ENCODE measurements around the gene SERPINA5. TPM values are rescaled to one million over a fixed set of nuclear protein-coding genes. Genes with fewer than 3 reads are reported as not detected.

The SERPINA5 gene
- total and polyA plus RNA-seq, 2 of the 13 experiments (the other 11 are each of a cell fraction or from before 2014, with no cell fraction given): 449 to 498 TPM

DNA sequence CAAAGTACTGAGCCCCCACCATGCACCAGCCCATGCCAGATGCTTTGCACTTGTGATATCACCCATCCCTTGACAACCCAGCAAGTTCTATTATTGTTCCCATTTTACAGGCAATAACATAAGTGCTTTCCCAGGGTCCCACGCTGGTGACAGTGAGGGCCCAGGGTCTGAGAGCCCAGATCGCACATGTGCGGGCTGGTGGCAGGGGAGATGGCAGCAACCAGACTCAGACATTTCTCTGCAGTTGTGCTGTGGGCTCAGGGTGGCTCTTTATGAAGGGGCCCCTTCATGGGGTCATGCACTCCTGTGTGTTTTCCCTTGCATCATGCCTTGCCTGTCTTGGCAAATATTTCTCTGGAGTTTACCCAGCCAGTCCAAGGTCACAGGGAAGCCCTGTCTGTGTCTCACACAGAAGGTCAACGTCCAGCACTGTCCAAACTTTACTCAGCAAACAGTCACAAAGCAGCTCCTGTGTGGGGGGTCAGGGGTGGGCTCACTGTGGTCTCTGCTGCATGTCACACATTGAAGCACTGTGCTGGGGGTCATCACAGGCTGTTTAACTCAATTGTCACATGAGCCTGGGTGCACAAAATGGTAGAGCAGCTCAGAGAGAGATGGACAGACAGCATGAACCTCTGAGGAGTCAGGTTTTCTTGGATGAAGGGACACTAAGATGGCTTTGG, 12.7 kb downstream of the SERPINA5 start (continued):
- TF ChIP-seq, protein P1, sequence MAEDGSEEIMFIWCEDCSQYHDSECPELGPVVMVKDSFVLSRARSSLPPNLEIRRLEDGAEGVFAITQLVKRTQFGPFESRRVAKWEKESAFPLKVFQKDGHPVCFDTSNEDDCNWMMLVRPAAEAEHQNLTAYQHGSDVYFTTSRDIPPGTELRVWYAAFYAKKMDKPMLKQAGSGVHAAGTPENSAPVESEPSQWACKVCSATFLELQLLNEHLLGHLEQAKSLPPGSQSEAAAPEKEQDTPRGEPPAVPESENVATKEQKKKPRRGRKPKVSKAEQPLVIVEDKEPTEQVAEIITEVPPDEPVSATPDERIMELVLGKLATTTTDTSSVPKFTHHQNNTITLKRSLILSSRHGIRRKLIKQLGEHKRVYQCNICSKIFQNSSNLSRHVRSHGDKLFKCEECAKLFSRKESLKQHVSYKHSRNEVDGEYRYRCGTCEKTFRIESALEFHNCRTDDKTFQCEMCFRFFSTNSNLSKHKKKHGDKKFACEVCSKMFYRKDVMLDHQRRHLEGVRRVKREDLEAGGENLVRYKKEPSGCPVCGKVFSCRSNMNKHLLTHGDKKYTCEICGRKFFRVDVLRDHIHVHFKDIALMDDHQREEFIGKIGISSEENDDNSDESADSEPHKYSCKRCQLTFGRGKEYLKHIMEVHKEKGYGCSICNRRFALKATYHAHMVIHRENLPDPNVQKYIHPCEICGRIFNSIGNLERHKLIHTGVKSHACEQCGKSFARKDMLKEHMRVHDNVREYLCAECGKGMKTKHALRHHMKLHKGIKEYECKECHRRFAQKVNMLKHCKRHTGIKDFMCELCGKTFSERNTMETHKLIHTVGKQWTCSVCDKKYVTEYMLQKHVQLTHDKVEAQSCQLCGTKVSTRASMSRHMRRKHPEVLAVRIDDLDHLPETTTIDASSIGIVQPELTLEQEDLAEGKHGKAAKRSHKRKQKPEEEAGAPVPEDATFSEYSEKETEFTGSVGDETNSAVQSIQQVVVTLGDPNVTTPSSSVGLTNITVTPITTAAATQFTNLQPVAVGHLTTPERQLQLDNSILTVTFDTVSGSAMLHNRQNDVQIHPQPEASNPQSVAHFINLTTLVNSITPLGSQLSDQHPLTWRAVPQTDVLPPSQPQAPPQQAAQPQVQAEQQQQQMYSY (CRISPR knock-in tag; IDR thresholded peaks at IDR 0.05): peak; percentile 18; the same call in 1 of the 2 replicates
- TF ChIP-seq, protein P2, sequence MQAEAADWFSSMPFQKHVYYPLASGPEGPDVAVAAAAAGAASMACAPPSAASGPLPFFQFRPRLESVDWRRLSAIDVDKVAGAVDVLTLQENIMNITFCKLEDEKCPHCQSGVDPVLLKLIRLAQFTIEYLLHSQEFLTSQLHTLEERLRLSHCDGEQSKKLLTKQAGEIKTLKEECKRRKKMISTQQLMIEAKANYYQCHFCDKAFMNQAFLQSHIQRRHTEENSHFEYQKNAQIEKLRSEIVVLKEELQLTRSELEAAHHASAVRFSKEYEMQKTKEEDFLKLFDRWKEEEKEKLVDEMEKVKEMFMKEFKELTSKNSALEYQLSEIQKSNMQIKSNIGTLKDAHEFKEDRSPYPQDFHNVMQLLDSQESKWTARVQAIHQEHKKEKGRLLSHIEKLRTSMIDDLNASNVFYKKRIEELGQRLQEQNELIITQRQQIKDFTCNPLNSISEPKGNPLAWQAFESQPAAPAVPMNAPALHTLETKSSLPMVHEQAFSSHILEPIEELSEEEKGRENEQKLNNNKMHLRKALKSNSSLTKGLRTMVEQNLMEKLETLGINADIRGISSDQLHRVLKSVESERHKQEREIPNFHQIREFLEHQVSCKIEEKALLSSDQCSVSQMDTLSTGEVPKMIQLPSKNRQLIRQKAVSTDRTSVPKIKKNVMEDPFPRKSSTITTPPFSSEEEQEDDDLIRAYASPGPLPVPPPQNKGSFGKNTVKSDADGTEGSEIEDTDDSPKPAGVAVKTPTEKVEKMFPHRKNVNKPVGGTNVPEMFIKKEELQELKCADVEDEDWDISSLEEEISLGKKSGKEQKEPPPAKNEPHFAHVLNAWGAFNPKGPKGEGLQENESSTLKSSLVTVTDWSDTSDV (CRISPR knock-in tag; IDR thresholded peaks at IDR 0.05): peak; percentile 27; the same call in 1 of the 2 replicates
- no peak for TF ChIP-seq AGO1 (IDR thresholded peaks at IDR 0.05; ENCODE audit: low read depth, low read length, poor library complexity, severe bottlenecking)
- peak; percentile 28; the same call in 1 of the 2 replicates for TF ChIP-seq AHR (CRISPR knock-in tag; IDR thresholded peaks at IDR 0.05)
- peak; percentile 100 for TF ChIP-seq ZNF703 (CRISPR knock-in tag; IDR thresholded peaks at IDR 0.05; ENCODE audit: borderline replicate concordance)
- TF ChIP-seq RFXAP (CRISPR knock-in tag; IDR thresholded peaks at IDR 0.05; ENCODE audit: borderline replicate concordance): peak; percentile 78; the same call in 1 of the 2 replicates
- peak; percentile 2; the same call in 1 of the 2 replicates for TF ChIP-seq MAZ (IDR thresholded peaks at IDR 0.05; ENCODE audit: borderline replicate concordance, low read depth, low read length)
- peak; percentile 91 for TF ChIP-seq MAZ (CRISPR knock-in tag; IDR thresholded peaks at IDR 0.05; ENCODE audit: low read depth)
- no peak for TF ChIP-seq THYN1 (CRISPR knock-in tag; IDR thresholded peaks at IDR 0.05; ENCODE audit: borderline replicate concordance, low read depth)
- TF ChIP-seq ZNF569 (CRISPR knock-in tag; IDR thresholded peaks at IDR 0.05; ENCODE audit: borderline replicate concordance): no peak
- TF ChIP-seq, protein P3, sequence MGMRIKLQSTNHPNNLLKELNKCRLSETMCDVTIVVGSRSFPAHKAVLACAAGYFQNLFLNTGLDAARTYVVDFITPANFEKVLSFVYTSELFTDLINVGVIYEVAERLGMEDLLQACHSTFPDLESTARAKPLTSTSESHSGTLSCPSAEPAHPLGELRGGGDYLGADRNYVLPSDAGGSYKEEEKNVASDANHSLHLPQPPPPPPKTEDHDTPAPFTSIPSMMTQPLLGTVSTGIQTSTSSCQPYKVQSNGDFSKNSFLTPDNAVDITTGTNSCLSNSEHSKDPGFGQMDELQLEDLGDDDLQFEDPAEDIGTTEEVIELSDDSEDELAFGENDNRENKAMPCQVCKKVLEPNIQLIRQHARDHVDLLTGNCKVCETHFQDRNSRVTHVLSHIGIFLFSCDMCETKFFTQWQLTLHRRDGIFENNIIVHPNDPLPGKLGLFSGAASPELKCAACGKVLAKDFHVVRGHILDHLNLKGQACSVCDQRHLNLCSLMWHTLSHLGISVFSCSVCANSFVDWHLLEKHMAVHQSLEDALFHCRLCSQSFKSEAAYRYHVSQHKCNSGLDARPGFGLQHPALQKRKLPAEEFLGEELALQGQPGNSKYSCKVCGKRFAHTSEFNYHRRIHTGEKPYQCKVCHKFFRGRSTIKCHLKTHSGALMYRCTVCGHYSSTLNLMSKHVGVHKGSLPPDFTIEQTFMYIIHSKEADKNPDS (CRISPR knock-in tag; IDR thresholded peaks at IDR 0.05): peak; percentile 93
- TF ChIP-seq TBX3 (IDR thresholded peaks at IDR 0.05; ENCODE audit: borderline replicate concordance): peak; percentile 94
- no peak for TF ChIP-seq ZNF101 (CRISPR knock-in tag; IDR thresholded peaks at IDR 0.05; ENCODE audit: borderline replicate concordance, low read depth)
- no peak for TF ChIP-seq ZNF136 (CRISPR knock-in tag; IDR thresholded peaks at IDR 0.05; ENCODE audit: low read depth)
- TF ChIP-seq, protein P4, sequence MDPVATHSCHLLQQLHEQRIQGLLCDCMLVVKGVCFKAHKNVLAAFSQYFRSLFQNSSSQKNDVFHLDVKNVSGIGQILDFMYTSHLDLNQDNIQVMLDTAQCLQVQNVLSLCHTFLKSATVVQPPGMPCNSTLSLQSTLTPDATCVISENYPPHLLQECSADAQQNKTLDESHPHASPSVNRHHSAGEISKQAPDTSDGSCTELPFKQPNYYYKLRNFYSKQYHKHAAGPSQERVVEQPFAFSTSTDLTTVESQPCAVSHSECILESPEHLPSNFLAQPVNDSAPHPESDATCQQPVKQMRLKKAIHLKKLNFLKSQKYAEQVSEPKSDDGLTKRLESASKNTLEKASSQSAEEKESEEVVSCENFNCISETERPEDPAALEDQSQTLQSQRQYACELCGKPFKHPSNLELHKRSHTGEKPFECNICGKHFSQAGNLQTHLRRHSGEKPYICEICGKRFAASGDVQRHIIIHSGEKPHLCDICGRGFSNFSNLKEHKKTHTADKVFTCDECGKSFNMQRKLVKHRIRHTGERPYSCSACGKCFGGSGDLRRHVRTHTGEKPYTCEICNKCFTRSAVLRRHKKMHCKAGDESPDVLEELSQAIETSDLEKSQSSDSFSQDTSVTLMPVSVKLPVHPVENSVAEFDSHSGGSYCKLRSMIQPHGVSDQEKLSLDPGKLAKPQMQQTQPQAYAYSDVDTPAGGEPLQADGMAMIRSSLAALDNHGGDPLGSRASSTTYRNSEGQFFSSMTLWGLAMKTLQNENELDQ (CRISPR knock-in tag; IDR thresholded peaks at IDR 0.05; ENCODE audit: borderline replicate concordance): no peak; the same call in 1 of the 2 replicates
- TF ChIP-seq ZBTB8A (CRISPR knock-in tag; IDR thresholded peaks at IDR 0.05; ENCODE audit: borderline replicate concordance, low read depth): no peak
- TF ChIP-seq MATR3 (CRISPR knock-in tag; IDR thresholded peaks at IDR 0.05): no peak
